ENCODE measurements around the gene COQ8B. TPM values are rescaled to one million over a fixed set of nuclear protein-coding genes. Genes with fewer than 3 reads are reported as not detected.

Gene COQ8B
- total RNA-seq, 1 donor from 2014 or later, result 58.6 TPM

- Mint-ChIP-seq H3K9me3 (ENCODE audit: low read depth) (no peaks in the 10 kb centered on the region), H3K36me3 (ENCODE audit: insufficient read depth) (peaks cover 23% of the 10 kb centered on the region), H3K4me1 (ENCODE audit: low read depth) (peaks cover 3% of the 10 kb centered on the region), H3K27me3 (no peaks in the 10 kb centered on the region), H3K4me3 (ENCODE audit: low read depth) (no peak overlapping the region), H3K27ac (no peak overlapping the region)
- TF ChIP-seq CTCF (IDR thresholded peaks at IDR 0.05; ENCODE audit: unreplicated experiment), result no peak
- no peak for DNase-seq (ENCODE audit: low spot score, unreplicated experiment)
Observed at GRCh38 chr19:40705950-40706619, 10.6 kb downstream of the COQ8B start.

- peaks cover 3% of the 10 kb centered on the region for H3K4me1 Mint-ChIP-seq (ENCODE audit: low read depth)
- no peaks in the 10 kb centered on the region for H3K9me3 Mint-ChIP-seq (ENCODE audit: low read depth)
- H3K36me3 Mint-ChIP-seq (ENCODE audit: insufficient read depth), result peaks cover 20% of the 10 kb centered on the region
Observed at GRCh38 chr19:40705362-40705651, 11.4 kb downstream of the COQ8B start.

GRCh38 chr19:40704491-40705361 lies 12.0 kb downstream of the COQ8B start:
- Mint-ChIP-seq H3K4me3 (ENCODE audit: low read depth) (no peak overlapping the region), H3K4me1 (ENCODE audit: low read depth) (peaks cover 3% of the 10 kb centered on the region), H3K27me3 (no peaks in the 10 kb centered on the region), H3K9me3 (ENCODE audit: low read depth) (no peaks in the 10 kb centered on the region), H3K27ac (no peak overlapping the region), H3K36me3 (ENCODE audit: insufficient read depth) (peaks cover 20% of the 10 kb centered on the region)
- DNase-seq (ENCODE audit: low spot score, unreplicated experiment), result no peak
- TF ChIP-seq CTCF (IDR thresholded peaks at IDR 0.05; ENCODE audit: unreplicated experiment), result no peak

More at GRCh38 chr19:40705362-40705651, 11.4 kb downstream of the COQ8B start:
- no peak for DNase-seq (ENCODE audit: low spot score, unreplicated experiment)
- H3K27ac Mint-ChIP-seq, result no peak overlapping the region
- H3K27me3 Mint-ChIP-seq, result no peaks in the 10 kb centered on the region
- H3K4me3 Mint-ChIP-seq (ENCODE audit: low read depth), result no peak overlapping the region
- TF ChIP-seq CTCF (IDR thresholded peaks at IDR 0.05; ENCODE audit: unreplicated experiment), result no peak

GRCh38 chr19:40703029-40703755 lies 13.5 kb downstream of the COQ8B start:
- no peaks in the 10 kb centered on the region for H3K9me3 Mint-ChIP-seq (ENCODE audit: low read depth)
- H3K4me1 Mint-ChIP-seq (ENCODE audit: low read depth), result peaks cover 3% of the 10 kb centered on the region
- no peak for DNase-seq (ENCODE audit: low spot score, unreplicated experiment)
- H3K27me3 Mint-ChIP-seq, result no peaks in the 10 kb centered on the region
- peaks cover 18% of the 10 kb centered on the region for H3K36me3 Mint-ChIP-seq (ENCODE audit: insufficient read depth)
- H3K4me3 Mint-ChIP-seq (ENCODE audit: low read depth), result no peak overlapping the region
- TF ChIP-seq CTCF (IDR thresholded peaks at IDR 0.05; ENCODE audit: unreplicated experiment), result no peak
- peak overlapping the region; percentile 54 for H3K27ac Mint-ChIP-seq

- no peaks in the 10 kb centered on the region for H3K9me3 Mint-ChIP-seq (ENCODE audit: low read depth)
- peak; percentile 35 for DNase-seq (ENCODE audit: low spot score, unreplicated experiment)
- TF ChIP-seq CTCF (IDR thresholded peaks at IDR 0.05; ENCODE audit: unreplicated experiment), result peak; percentile 55
- no peaks in the 10 kb centered on the region for H3K27me3 Mint-ChIP-seq
- peaks cover 3% of the 10 kb centered on the region for H3K4me1 Mint-ChIP-seq (ENCODE audit: low read depth)
- H3K27ac Mint-ChIP-seq, result peak overlapping the region; percentile 71
- H3K36me3 Mint-ChIP-seq (ENCODE audit: insufficient read depth), result peaks cover 20% of the 10 kb centered on the region
- H3K4me3 Mint-ChIP-seq (ENCODE audit: low read depth), result no peak overlapping the region
Observed at GRCh38 chr19:40702337-40703012, 14.2 kb downstream of the COQ8B start.
